HepG2 (cell line): ENCODE data around the gene IGDCC3. TPM values are rescaled to one million over a fixed set of nuclear protein-coding genes. Genes with fewer than 3 reads are reported as not detected.

Experiments used
- ATAC-seq: fragments of 200-7000 bp; cut with Tn5 transposase; 3 replicates; pipeline ENCODE4 v1.9.1; 2020; ENCODE audit warnings: mild to moderate bottlenecking, moderate library complexity
- BruUV-seq: library from RNA; stranded (reverse); fragments of 400-500 nt; replicated peaks from 2 replicates; lab custom pipeline; 2021; lab: Mats Ljungman, UMichigan
- CTCF ChIA-PET: fragments of 300-600 bp; formaldehyde crosslinking; extraction: SDS; loops from one replicate; lab custom pipeline; 2021; ENCODE audit warnings: low total read pairs, inconsistent platforms, low intra/inter-chr PET ratio; lab: Yijun Ruan, JAX
- POLR2A ChIA-PET: fragments of 350-600 bp; sonication (Branson Sonifier 250); formaldehyde crosslinking; loops from one replicate; lab custom pipeline; 2020; ENCODE audit warnings: antibody characterized with exemption, inconsistent platforms; lab: Yijun Ruan, JAX
- DNase-seq: peaks from one replicate; pipeline ENCODE4 v3.0.0-alpha.2; 2015; ENCODE audit warnings: low spot score
- FAIRE-seq: peaks from 3 replicates; lab custom pipeline; 2011; peaks lifted over from hg19 to GRCh38; lab: Jason Lieb, UNC
- H2AFZ ChIP-seq: one replicate; pipeline ENCODE4 v1.6.1; 2011; ENCODE audit warnings: low read length, inconsistent platforms
- H3K27ac ChIP-seq: fragments of 300-600 bp; 3 replicates; pipeline ENCODE4 v1.8.0; 2011; ENCODE audit warnings: mixed run types, mild to moderate bottlenecking, mixed read lengths, low read length, inconsistent platforms; ENCODE audit not compliant: insufficient read depth; ENCODE audit errors: extremely low read length
- H3K27me3 ChIP-seq, 2 experiments: fragments of 200-600 bp in 1 of 2; 2 replicates in 1 of 2; 3 replicates in 1 of 2; pipeline versions ENCODE4 v1.6.0 to v1.8.0; 2011; ENCODE audit warnings: low read length in 2 of 2, mild to moderate bottlenecking in 2 of 2, moderate library complexity in 2 of 2, inconsistent platforms in 1 of 2; ENCODE audit not compliant: insufficient read depth in 2 of 2, control insufficient read depth in 1 of 2
- H3K36me3 ChIP-seq, 2 experiments: fragments of 200-600 bp in 1 of 2; replicated peaks in 1 of 2; 2 replicates in 1 of 2; 3 replicates in 1 of 2; pipeline versions ENCODE4 v1.5.1 to v1.8.0; 2011; ENCODE audit warnings: low read length in 2 of 2, inconsistent platforms in 1 of 2; ENCODE audit not compliant: insufficient read depth in 2 of 2, control insufficient read depth in 1 of 2
- H3K4me1 ChIP-seq: 2 replicates; pipeline ENCODE4 v1.5.1; 2012; ENCODE audit warnings: low read length, inconsistent platforms; ENCODE audit not compliant: insufficient read depth
- H3K4me2 ChIP-seq: 2 replicates; pipeline ENCODE4 v1.6.0; 2011; ENCODE audit warnings: low read depth, low read length, inconsistent platforms
- H3K4me3 ChIP-seq, 3 experiments: fragments of 200-600 bp in 1 of 3; sonication (generic), shearing (Covaris generic) in 1 of 3; replicated peaks in 1 of 3; 2 replicates each; pipeline ENCODE4 v1.5.1; 2011 to 2016; ENCODE audit warnings: low read length in 3 of 3, inconsistent platforms in 2 of 3, low read depth in 2 of 3, mild to moderate bottlenecking in 2 of 3, control low read depth in 1 of 3, mixed read lengths in 1 of 3; ENCODE audit not compliant: insufficient read depth in 1 of 3
- H3K79me2 ChIP-seq: one replicate; pipeline ENCODE4 v1.6.1; 2011; ENCODE audit warnings: low read length, inconsistent platforms; ENCODE audit not compliant: insufficient read depth
- H3K9ac ChIP-seq: 2 replicates; pipeline ENCODE4 v1.6.0; 2011; ENCODE audit warnings: mild to moderate bottlenecking, low read depth, low read length, inconsistent platforms; ENCODE audit not compliant: insufficient read depth
- H3K9me3 ChIP-seq: 2 replicates; pipeline ENCODE4 v1.5.1; 2012; ENCODE audit warnings: mild to moderate bottlenecking, low read length
- H4K20me1 ChIP-seq: 2 replicates; pipeline ENCODE4 v1.6.0; 2011; ENCODE audit warnings: inconsistent platforms, mild to moderate bottlenecking, low read length, moderate library complexity; ENCODE audit not compliant: insufficient read depth
- AGO2 ChIP-seq: fragments of 200-400 bp; formaldehyde crosslinking; optimal IDR thresholded peaks from 2 replicates; pipeline ENCODE3; 2017; ENCODE audit warnings: mild to moderate bottlenecking, low read depth, low read length, moderate library complexity
- EZH2 ChIP-seq: conservative IDR thresholded peaks from 2 replicates; pipeline ENCODE4 v1.6.1; 2012; ENCODE audit warnings: mild to moderate bottlenecking, low read depth, low read length, moderate library complexity
- ZBTB3 ChIP-seq: sonication (generic); formaldehyde crosslinking; IDR thresholded peaks from 2 replicates; pipeline ENCODE4 v1.4.0; 2020; ENCODE audit warnings: low read depth, mild to moderate bottlenecking, moderate library complexity, missing genetic modification reagents, borderline replicate concordance
- WGBS: methylation state at CpG from one replicate; pipeline ENCODE4 v1.1.6; 2017; ENCODE audit warnings: low lambda C conversion rate; 5-methylcytosine and 5-hydroxymethylcytosine counted together
- in situ Hi-C: cut with HindIII; loops from 2 replicates; pipeline ENCODE4 v1.10.0; 2017; ENCODE audit warnings: low pct_unique_long_range_greater_than_20kb; ENCODE audit not compliant: extremely low pct_ligation_motif_present
- intact Hi-C: fragments of 100-400 bp; cut with micrococcal nuclease; formaldehyde crosslinking; loops from one replicate; pipeline ENCODE4 v1.10.0; 2022; ENCODE audit not compliant: unreplicated experiment
- polyA plus RNA-seq, 8 experiments: library from polyadenylated mRNA; depleted of rRNA in 3 of 8; stranded (reverse) in 7 of 8; unstranded in 1 of 8; fragments of >200 nt; fragmentation: Illumina TruSeq in 4 of 8; extraction: Trizol in 4 of 8; gene quantifications; 2 replicates each; pipeline versions ENCODE4 v1.2.1 to v1.2.3, GENCODE V29; 2011 to 2016; ENCODE audit warnings: low read depth in 4 of 8, missing spikeins in 1 of 8, mixed read lengths in 1 of 8; ENCODE audit not compliant: insufficient read depth in 1 of 8
- total RNA-seq, 5 experiments: library from RNA; depleted of rRNA; stranded (reverse); fragments of >200 nt; fragmentation: Illumina TruSeq; extraction: Trizol; gene quantifications; 2 replicates each; pipeline ENCODE4 v1.2.3, GENCODE V29; 2016; ENCODE audit warnings: low read depth in 1 of 5
- TF ChIP-seq, protein P1 (sequence below): sonication (generic); formaldehyde crosslinking; IDR thresholded peaks from 2 replicates; pipeline ENCODE4 v1.4.0; 2020; ENCODE audit warnings: missing genetic modification reagents, borderline replicate concordance

IGDCC3 gene
- total and polyA plus RNA-seq, 2 of the 13 experiments (the other 11 are each of a cell fraction or from before 2014, with no cell fraction given) = 30.1 to 51.8 TPM

GRCh38 chr15:65332391-65333147 is 45.2 kb downstream of the IGDCC3 start:
- FAIRE-seq = no peak

DNA sequence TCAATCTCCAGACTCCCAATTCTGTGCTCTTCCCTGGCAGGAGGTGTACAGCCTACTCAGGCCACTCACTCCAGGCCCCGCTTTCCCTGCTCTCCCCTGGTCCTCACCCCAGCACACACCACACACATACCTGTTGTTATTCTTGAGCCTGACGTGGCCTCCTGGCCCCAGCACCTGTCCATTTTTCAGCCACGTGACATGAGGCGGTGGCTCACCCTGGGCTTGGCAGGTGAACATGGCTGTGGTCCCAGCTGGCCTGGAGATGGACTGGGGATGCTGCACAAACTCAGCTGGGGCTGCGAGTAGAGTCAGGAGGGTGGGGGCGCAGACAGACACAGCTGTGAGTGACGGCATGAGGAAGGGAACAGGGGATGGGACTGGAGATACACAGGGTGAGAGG is 46.0 kb downstream of the IGDCC3 start:
- no peak for FAIRE-seq
- WGBS = 100% methylated on average over 6 of the region's 7 CpGs
- H3K4me2 ChIP-seq = no peak overlapping the region
- H3K4me3 ChIP-seq = no peak overlapping the region
- H3K9ac ChIP-seq = no peak overlapping the region
- intact Hi-C loops (no loop called here), in situ Hi-C loops (no loop called here)
- no TSS peak for BruUV-seq
- no peak for DNase-seq
- H3K27me3 ChIP-seq = no peaks in the 10 kb centered on the region
- no peaks in the 10 kb centered on the region for H3K9me3 ChIP-seq
- H4K20me1 ChIP-seq = no peaks in the 10 kb centered on the region
- no peaks in the 10 kb centered on the region for H3K4me1 ChIP-seq
- CTCF ChIA-PET = no interaction called here
- no peak overlapping the region for H2AFZ ChIP-seq
- no peak for TF ChIP-seq ZBTB3 (CRISPR knock-in tag)
- peak; percentile 57 for TF ChIP-seq AGO2
- TF ChIP-seq, all 625 proteins: peak for 1
- ATAC-seq = no peak
- H3K36me3 ChIP-seq = peaks cover 32 to 63% of the 10 kb centered on the region in 2 experiments; a peak in 4 of 5 replicates
- H3K79me2 ChIP-seq = no peaks in the 10 kb centered on the region
- POLR2A ChIA-PET = no interaction called here
- H3K27ac ChIP-seq = no peak overlapping the region

More at GRCh38 chr15:65332391-65333147, 45.2 kb downstream of the IGDCC3 start:
- Histone ChIP-seq H3K4me2 (no peak overlapping the region), H3K4me1 (no peaks in the 10 kb centered on the region), H3K79me2 (no peaks in the 10 kb centered on the region), H4K20me1 (no peaks in the 10 kb centered on the region), H3K36me3 (peaks cover 32 to 65% of the 10 kb centered on the region in 2 experiments; a peak in 4 of 5 replicates), H3K27ac (no peak overlapping the region)
- ATAC-seq = no peak
- BruUV-seq = no TSS peak
- WGBS = 95% methylated on average over 26 of the region's 31 CpGs
- peak; percentile 69 for TF ChIP-seq AGO2
- TF ChIP-seq, protein P1, sequence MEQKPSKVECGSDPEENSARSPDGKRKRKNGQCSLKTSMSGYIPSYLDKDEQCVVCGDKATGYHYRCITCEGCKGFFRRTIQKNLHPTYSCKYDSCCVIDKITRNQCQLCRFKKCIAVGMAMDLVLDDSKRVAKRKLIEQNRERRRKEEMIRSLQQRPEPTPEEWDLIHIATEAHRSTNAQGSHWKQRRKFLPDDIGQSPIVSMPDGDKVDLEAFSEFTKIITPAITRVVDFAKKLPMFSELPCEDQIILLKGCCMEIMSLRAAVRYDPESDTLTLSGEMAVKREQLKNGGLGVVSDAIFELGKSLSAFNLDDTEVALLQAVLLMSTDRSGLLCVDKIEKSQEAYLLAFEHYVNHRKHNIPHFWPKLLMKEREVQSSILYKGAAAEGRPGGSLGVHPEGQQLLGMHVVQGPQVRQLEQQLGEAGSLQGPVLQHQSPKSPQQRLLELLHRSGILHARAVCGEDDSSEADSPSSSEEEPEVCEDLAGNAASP (CRISPR knock-in tag) = no peak
- TF ChIP-seq EZH2 = no peak
- TF ChIP-seq, all 625 proteins: peak for 1
- no peak overlapping the region for H2AFZ ChIP-seq
- intact Hi-C loops = no loop called here
- no peak for DNase-seq
- POLR2A ChIA-PET = no interaction called here
- in situ Hi-C loops = no loop called here
- CTCF ChIA-PET = no interaction called here
- no peaks in the 10 kb centered on the region for H3K9me3 ChIP-seq
- H3K27me3 ChIP-seq = no peaks in the 10 kb centered on the region
- no peak overlapping the region for H3K9ac ChIP-seq
- no peak overlapping the region for H3K4me3 ChIP-seq
